Epithelial cell of esophagus (primary cell): ENCODE data around the gene DDN.

Experiments
- DNase-seq: peaks from one replicate; pipeline ENCODE4 v3.0.0; 2010; ENCODE audit warnings: low read depth
- H3K4me3 ChIP-seq: 2 replicates; pipeline ENCODE4 v1.5.1; 2011; ENCODE audit warnings: mild to moderate bottlenecking, low read length, control low read depth
- TF ChIP-seq, protein P1 (sequence below): IDR thresholded peaks from 2 replicates; pipeline ENCODE4 v1.5.1; 2011; ENCODE audit warnings: low read depth, mild to moderate bottlenecking, low read length, control low read depth, inconsistent platforms; ENCODE audit not compliant: insufficient read depth; ENCODE audit errors: missing control alignments

DDN gene

GRCh38 chr12:49019443-49020324 lies 20.5 kb upstream of the DDN start:
- TF ChIP-seq, protein P1, sequence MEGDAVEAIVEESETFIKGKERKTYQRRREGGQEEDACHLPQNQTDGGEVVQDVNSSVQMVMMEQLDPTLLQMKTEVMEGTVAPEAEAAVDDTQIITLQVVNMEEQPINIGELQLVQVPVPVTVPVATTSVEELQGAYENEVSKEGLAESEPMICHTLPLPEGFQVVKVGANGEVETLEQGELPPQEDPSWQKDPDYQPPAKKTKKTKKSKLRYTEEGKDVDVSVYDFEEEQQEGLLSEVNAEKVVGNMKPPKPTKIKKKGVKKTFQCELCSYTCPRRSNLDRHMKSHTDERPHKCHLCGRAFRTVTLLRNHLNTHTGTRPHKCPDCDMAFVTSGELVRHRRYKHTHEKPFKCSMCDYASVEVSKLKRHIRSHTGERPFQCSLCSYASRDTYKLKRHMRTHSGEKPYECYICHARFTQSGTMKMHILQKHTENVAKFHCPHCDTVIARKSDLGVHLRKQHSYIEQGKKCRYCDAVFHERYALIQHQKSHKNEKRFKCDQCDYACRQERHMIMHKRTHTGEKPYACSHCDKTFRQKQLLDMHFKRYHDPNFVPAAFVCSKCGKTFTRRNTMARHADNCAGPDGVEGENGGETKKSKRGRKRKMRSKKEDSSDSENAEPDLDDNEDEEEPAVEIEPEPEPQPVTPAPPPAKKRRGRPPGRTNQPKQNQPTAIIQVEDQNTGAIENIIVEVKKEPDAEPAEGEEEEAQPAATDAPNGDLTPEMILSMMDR = peak; percentile 39
- DNase-seq = peak; percentile 30
- no peak overlapping the region for H3K4me3 ChIP-seq

DNA sequence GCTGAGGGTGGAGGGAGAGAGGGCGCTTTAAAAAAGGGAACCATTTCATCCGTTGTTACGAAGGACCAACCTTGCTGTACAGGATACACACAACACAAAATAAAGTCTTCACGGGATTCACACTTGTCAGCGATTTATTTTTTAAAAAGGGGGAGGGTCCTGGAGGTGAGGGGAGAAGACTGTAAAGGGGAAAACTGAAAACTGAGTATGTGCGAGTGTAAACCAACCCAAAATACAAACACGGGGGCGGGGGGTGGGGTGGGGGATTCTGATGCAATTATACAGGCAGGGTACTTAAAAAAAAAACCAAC lies 19.9 kb upstream of the DDN start:
- DNase-seq = no peak
- H3K4me3 ChIP-seq = peak overlapping the region; percentile 94
- TF ChIP-seq, protein P1 = no peak

- peak within 1 kb of the TSS; percentile 94 for H3K4me3 ChIP-seq
- peak; percentile 97 for DNase-seq
- TF ChIP-seq, protein P1 = peak; percentile 44
These were observed 19.3 kb upstream of the DDN start, which contains the start of gene PRKAG1 for GRCh38 chr12:49018261-49019119. Gene PRKAG1, minus strand, starts transcription at chr12:49018776. Its CDS starts 36 bp downstream, at chr12:49018740.

DNA sequence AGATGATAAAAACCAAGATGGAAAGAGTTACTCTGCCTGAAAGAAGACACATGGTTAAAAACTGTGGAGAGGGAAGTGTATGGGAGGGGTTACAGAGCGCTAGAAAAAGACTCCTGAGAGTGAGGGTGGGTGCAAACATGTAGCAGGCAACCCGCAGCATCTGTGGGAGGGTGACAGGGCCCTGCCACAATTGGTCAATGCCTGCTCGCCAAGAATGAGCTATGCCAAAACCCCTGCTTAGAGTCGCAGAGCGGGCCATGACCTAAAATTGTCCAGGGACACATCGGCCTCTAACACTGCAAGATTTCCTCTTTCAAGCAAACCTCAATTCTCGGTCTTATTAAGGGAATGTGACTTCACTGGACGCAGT lies 18.7 kb upstream of the DDN start:
- peak overlapping the region; percentile 94 for H3K4me3 ChIP-seq
- peak; percentile 23 for DNase-seq
- TF ChIP-seq, protein P1 = no peak

GRCh38 chr12:49015196-49015595 lies 16.0 kb upstream of the DDN start:
- no peak for DNase-seq
- no peak overlapping the region for H3K4me3 ChIP-seq
- TF ChIP-seq, protein P1 = no peak

DNA sequence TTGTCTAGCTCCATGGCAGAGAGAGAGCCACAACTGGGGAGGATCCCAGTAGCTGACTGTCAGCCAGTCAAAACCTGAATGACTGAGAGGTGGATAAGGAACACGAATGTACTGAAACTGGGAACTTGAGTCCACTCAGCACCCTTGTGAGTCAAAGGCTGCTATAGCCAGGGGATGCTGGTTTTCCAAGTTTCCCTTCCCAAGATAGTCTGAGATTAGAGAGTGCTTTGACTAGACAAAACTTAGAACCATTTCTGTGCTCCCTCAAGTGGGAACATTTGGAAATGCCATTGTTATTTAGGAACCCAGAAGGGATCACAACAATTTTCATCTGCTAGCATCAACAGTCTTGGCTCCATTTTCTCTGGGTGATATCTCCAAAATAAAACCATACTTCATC lies 15.4 kb upstream of the DDN start:
- H3K4me3 ChIP-seq = no peak overlapping the region
- TF ChIP-seq, protein P1 = peak; percentile 39
- peak; percentile 22 for DNase-seq
